ENCODE data around the gene CACHD1. TPM values are rescaled to one million over a fixed set of nuclear protein-coding genes. Genes with fewer than 3 reads are reported as not detected.

The CACHD1 gene
- total and polyA plus RNA-seq, 2 of the 4 experiments (the other 2 are of a cell fraction) = 2.9 to 5.9 TPM

DNA sequence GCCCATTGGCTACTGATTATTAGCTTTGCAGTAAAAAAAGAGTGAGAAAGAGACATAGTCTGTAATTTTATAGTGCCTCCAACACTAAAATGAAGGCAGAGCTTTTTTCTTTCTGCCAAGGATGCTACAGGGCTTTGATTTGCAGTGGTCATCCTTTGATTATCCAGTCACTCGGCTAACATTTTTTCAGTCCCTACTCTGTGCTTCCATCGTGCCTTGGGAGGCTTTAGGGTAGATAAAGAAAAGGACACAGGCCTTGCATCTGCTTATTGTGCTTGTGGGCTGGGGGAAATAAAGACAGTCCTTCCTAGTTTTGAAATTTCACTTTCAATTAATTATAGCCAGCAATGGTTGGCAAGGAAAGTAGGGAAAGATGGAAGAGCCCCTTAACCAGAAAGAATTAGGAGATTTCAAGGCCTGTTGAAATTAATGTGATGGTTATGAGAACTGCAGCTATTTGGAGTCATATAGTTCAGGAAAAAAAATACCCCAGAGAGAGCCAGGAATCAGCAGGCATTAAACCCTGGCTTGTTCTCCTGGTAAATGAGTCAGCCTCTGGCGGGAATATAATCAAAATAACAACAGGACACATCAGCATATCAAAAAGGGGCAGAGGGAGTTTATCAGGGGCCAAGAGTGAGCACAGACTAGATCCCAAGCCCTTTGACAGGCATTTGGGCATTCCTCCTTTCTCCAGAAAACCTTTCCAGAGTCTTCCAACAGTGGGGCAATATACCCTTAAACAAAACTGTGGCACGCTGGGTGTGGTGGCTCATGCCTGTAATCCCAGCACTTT, 27.4 kb downstream of the CACHD1 start:
- CTCF ChIA-PET = interaction anchor here (0.6 kb wide), 1 partner anchor 1166 kb away, joined by 3 read pairs; no protein-coding TSS in a partner anchor
- ATAC-seq (ENCODE audit: low read depth) = no peak

More for the DNA sequence above, 27.4 kb downstream of the CACHD1 start:
- Histone ChIP-seq H3K18ac (ENCODE audit: low read depth, low read length) (no peak overlapping the region), H2BK5ac (ENCODE audit: low read depth, low read length, poor library complexity, severe bottlenecking) (no peak overlapping the region), H2AK5ac (ENCODE audit: low read depth, low read length) (no peak overlapping the region), H3K4me3 (ENCODE audit: insufficient read depth, low read depth, low read length) (no peak overlapping the region), H4K8ac (ENCODE audit: low read depth in 2 of 2, low read length in 2 of 2) (no peak overlapping the region), H4K91ac (ENCODE audit: insufficient read depth, low read depth, low read length) (no peak overlapping the region), H3K79me1 (ENCODE audit: low read depth in 1 of 2, low read length in 2 of 2) (no peaks in the 10 kb centered on the region; a peak in 1 of 4 replicates), H3K14ac (replicated peaks; ENCODE audit: low read depth, low read length) (no peak overlapping the region), H3K9ac (ENCODE audit: low read depth, low read length) (no peak overlapping the region), H2BK15ac (ENCODE audit: low read depth, low read length) (no peak overlapping the region), H3K4ac (ENCODE audit: low read depth, low read length) (no peak overlapping the region), H3K56ac (ENCODE audit: extremely low read depth, insufficient read depth, low read length) (no peak overlapping the region), H3K4me2 (ENCODE audit: low read depth, low read length) (no peak overlapping the region), H3K23ac (ENCODE audit: low read depth, low read length) (no peak overlapping the region), H4K5ac (ENCODE audit: low read depth, low read length) (no peak overlapping the region), H2BK20ac (ENCODE audit: low read depth, low read length) (no peak overlapping the region), H3K9me3 (ENCODE audit: control insufficient read depth, insufficient read depth, low read length) (no peaks in the 10 kb centered on the region), H2AK9ac (replicated peaks; ENCODE audit: low read depth, low read length, poor library complexity) (no peak overlapping the region), H4K20me1 (ENCODE audit: insufficient read depth, low read length) (no peaks in the 10 kb centered on the region), H3K9me1 (ENCODE audit: insufficient read depth, low read length) (no peaks in the 10 kb centered on the region), H3K36me3 (ENCODE audit: control insufficient read depth, insufficient read depth, low read length) (no peaks in the 10 kb centered on the region), H2BK120ac (ENCODE audit: low read depth, low read length) (no peak overlapping the region), H2AFZ (replicated peaks; ENCODE audit: low read length, poor library complexity) (no peak overlapping the region), H3K4me1 (ENCODE audit: control insufficient read depth, insufficient read depth, low read length) (no peaks in the 10 kb centered on the region), H3K27ac (ENCODE audit: insufficient read depth, low read length) (no peak overlapping the region), H3K27me3 (ENCODE audit: control insufficient read depth, insufficient read depth, low read length) (no peaks in the 10 kb centered on the region)
- BruUV-seq (replicated peaks) = no TSS peak
- dilution Hi-C loops (cut with HindIII; ENCODE audit: low sequenced_read_pairs, unreplicated experiment) = no loop called here
- TF ChIP-seq RFX5 (IDR thresholded peaks at IDR 0.05; ENCODE audit: low read depth, low read length) (no peak), SMC3 (IDR thresholded peaks at IDR 0.05; ENCODE audit: low read depth, low read length) (no peak), CHD1 (IDR thresholded peaks at IDR 0.05; ENCODE audit: low read depth, low read length) (no peak), NFE2L2 (IDR thresholded peaks at IDR 0.05; ENCODE audit: low read depth, low read length) (no peak), MAZ (IDR thresholded peaks at IDR 0.05; ENCODE audit: borderline replicate concordance, low read depth, low read length) (no peak), POLR2A (IDR thresholded peaks at IDR 0.05; ENCODE audit: low read depth, low read length) (no peak), BHLHE40 (IDR thresholded peaks at IDR 0.05; ENCODE audit: low read depth, low read length) (no peak), RCOR1 (IDR thresholded peaks at IDR 0.05; ENCODE audit: insufficient replicate concordance, low read length) (no peak), USF2 (IDR thresholded peaks at IDR 0.05; ENCODE audit: low read depth, low read length) (no peak), FOS (IDR thresholded peaks at IDR 0.05; ENCODE audit: low read depth, low read length) (no peak), CEBPB (IDR thresholded peaks at IDR 0.05; ENCODE audit: low read depth, low read length) (no peak), MAFK (IDR thresholded peaks at IDR 0.05; ENCODE audit: low read depth, low read length) (no peak), RAD21 (IDR thresholded peaks at IDR 0.05; ENCODE audit: low read length) (no peak)
- TF ChIP-seq, protein P1, sequence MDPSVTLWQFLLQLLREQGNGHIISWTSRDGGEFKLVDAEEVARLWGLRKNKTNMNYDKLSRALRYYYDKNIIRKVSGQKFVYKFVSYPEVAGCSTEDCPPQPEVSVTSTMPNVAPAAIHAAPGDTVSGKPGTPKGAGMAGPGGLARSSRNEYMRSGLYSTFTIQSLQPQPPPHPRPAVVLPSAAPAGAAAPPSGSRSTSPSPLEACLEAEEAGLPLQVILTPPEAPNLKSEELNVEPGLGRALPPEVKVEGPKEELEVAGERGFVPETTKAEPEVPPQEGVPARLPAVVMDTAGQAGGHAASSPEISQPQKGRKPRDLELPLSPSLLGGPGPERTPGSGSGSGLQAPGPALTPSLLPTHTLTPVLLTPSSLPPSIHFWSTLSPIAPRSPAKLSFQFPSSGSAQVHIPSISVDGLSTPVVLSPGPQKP (IDR thresholded peaks at IDR 0.05; ENCODE audit: borderline replicate concordance, low read depth, low read length) = no peak
- in situ Hi-C loops (cut with MboI; ENCODE audit: low sequenced_read_pairs) = no loop called here
- POLR2A ChIA-PET (ENCODE audit: unreplicated experiment) = no interaction called here
- no peak for DNase-seq
- intact Hi-C loops (cut with micrococcal nuclease) = no loop called here
- WGBS, 2 experiments (ENCODE audit: extremely low coverage in 2 of 2, insufficient read length in 1 of 2) = no CpG with 5 or more reads among the region's 4 CpGs
